MM.1S (cell line): Measurements from ENCODE around the gene CRNN.

Experiments
- EZH2phosphoT487 ChIP-seq: fragments of 300-600 bp; sonication (generic); IDR thresholded peaks from 2 replicates; pipeline ENCODE4 v1.6.1; 2018; ENCODE audit warnings: antibody characterized with exemption, low read length
- TF ChIP-seq, protein P1 (sequence below): fragments of 300-600 bp; sonication (generic); IDR thresholded peaks from 2 replicates; pipeline ENCODE4 v1.5.1; 2016; ENCODE audit warnings: antibody characterized with exemption, low read length, mixed read lengths

DNA sequence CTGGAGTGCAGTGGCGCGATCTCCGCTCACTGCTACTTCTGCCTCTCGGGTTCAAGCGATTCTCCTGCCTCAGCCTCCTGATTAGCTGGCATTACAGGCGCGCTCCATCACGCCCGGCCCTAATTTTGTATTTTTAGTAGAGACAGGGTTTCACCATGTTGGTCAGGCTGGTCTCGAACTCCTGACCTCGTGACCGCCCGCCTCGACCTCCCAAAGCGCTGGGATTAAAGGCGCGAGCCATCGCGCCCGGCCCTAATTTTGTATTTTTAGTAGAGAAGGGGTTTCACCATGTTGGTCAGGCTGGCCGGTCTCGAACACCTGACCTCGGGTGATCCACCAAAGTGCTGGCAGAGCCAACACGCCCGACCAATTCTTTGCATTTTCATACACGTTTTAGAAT lies 48.6 kb upstream of the CRNN start:
- TF ChIP-seq, protein P1, sequence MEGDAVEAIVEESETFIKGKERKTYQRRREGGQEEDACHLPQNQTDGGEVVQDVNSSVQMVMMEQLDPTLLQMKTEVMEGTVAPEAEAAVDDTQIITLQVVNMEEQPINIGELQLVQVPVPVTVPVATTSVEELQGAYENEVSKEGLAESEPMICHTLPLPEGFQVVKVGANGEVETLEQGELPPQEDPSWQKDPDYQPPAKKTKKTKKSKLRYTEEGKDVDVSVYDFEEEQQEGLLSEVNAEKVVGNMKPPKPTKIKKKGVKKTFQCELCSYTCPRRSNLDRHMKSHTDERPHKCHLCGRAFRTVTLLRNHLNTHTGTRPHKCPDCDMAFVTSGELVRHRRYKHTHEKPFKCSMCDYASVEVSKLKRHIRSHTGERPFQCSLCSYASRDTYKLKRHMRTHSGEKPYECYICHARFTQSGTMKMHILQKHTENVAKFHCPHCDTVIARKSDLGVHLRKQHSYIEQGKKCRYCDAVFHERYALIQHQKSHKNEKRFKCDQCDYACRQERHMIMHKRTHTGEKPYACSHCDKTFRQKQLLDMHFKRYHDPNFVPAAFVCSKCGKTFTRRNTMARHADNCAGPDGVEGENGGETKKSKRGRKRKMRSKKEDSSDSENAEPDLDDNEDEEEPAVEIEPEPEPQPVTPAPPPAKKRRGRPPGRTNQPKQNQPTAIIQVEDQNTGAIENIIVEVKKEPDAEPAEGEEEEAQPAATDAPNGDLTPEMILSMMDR: no peak
- no peak for TF ChIP-seq EZH2phosphoT487
